ENCODE data around the gene MAST4. TPM values are rescaled to one million over a fixed set of nuclear protein-coding genes. Genes with fewer than 3 reads are reported as not detected.

Gene MAST4
- polyA plus RNA-seq, 1 experiment: 11.6 TPM

DNA sequence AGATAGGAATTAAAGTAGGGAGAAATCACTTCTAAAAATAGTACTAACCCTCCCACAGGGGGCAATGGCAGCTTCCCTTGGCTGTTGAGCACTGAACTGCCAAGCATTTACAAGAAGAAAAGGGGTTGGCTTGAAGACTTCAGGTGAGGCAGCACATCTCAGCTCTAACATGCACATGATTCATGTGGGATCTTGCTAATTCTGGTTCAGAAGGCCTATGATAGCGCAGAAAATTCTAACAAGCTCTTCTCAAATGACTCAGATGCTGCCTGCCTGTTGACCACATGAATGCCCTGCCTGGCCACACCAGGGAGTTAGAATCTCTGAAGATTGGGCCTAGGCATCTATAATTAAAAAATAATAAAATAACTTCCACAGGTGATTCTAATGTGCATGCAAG is 577.8 kb downstream of the MAST4 start:
- Histone ChIP-seq H3K4me3 (ENCODE audit: low read depth, low read length) (no peak overlapping the region), H3K27me3 (ENCODE audit: control insufficient read depth, insufficient read depth, low read length) (no peaks in the 10 kb centered on the region), H3K9me3 (ENCODE audit: control insufficient read depth, insufficient read depth, low read length) (no peaks in the 10 kb centered on the region), H3K27ac (ENCODE audit: low read depth, low read length) (no peak overlapping the region)
- no peak for DNase-seq (ENCODE audit: low read depth, low spot score)
- CTCF ChIA-PET: interaction anchor here (2.0 kb wide), 1 partner anchor 35 kb away, joined by 5 read pairs; no protein-coding TSS in a partner anchor
- TF ChIP-seq, protein P1, sequence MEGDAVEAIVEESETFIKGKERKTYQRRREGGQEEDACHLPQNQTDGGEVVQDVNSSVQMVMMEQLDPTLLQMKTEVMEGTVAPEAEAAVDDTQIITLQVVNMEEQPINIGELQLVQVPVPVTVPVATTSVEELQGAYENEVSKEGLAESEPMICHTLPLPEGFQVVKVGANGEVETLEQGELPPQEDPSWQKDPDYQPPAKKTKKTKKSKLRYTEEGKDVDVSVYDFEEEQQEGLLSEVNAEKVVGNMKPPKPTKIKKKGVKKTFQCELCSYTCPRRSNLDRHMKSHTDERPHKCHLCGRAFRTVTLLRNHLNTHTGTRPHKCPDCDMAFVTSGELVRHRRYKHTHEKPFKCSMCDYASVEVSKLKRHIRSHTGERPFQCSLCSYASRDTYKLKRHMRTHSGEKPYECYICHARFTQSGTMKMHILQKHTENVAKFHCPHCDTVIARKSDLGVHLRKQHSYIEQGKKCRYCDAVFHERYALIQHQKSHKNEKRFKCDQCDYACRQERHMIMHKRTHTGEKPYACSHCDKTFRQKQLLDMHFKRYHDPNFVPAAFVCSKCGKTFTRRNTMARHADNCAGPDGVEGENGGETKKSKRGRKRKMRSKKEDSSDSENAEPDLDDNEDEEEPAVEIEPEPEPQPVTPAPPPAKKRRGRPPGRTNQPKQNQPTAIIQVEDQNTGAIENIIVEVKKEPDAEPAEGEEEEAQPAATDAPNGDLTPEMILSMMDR (IDR thresholded peaks at IDR 0.05; ENCODE audit: low read depth, low read length): no peak
- POLR2A ChIA-PET: no interaction called here

DNA sequence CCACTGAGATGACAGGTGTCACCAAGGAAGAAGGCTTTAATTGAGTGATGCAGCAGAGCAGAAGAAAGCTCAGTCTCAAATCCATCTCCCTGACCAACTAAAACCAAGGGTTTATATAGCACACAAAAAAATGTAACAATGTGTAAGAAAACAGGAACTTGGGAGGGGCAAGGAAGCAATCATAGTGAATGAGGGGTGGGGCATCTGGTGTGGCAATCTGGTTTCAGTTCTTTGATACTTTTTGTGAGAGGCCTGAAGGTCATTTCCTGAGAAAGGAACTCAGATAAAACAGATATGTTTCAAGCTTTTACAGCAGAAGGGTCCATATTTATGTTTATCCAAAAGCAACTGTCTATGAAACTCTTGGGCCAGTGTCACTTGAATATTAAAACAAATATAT is 580.7 kb downstream of the MAST4 start:
- no peak overlapping the region for H3K4me3 ChIP-seq (ENCODE audit: low read depth, low read length)
- TF ChIP-seq, protein P1 (IDR thresholded peaks at IDR 0.05; ENCODE audit: low read depth, low read length): no peak
- POLR2A ChIA-PET: no interaction called here
- no peak overlapping the region for H3K27ac ChIP-seq (ENCODE audit: low read depth, low read length)
- no peaks in the 10 kb centered on the region for H3K9me3 ChIP-seq (ENCODE audit: control insufficient read depth, insufficient read depth, low read length)
- no peaks in the 10 kb centered on the region for H3K27me3 ChIP-seq (ENCODE audit: control insufficient read depth, insufficient read depth, low read length)
- CTCF ChIA-PET: interaction anchor here (1.3 kb wide), 1 partner anchor 20 kb away, joined by 4 read pairs; no protein-coding TSS in a partner anchor
- no peak for DNase-seq (ENCODE audit: low read depth, low spot score)

DNA sequence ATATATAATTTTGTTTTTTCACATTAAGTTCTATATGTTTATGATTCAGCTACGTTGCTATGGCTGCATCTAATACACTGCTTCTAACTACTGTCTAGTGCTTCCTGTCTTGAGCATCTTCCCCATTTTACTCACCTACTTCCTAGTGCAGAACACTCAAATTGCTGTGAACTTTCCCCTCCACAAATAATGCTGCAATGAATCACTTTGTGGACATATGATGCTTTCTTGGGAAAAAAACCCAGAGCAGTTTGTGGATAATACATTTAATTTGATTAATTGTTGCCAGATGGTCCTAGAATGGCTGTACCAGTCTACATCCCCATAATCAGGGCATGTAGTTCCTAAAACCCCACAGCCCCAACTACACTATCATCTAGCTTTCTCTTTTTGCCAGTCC is 581.9 kb downstream of the MAST4 start:
- ChIA-PET POLR2A (no interaction called here), CTCF (interaction anchor here (0.9 to 1.4 kb wide), 3 partner anchors 12 to 871 kb away, joined by 3 to 6 read pairs (median 5); no protein-coding TSS in a partner anchor)
- DNase-seq (ENCODE audit: low read depth, low spot score): no peak
- Histone ChIP-seq H3K27ac (ENCODE audit: low read depth, low read length) (no peak overlapping the region), H3K9me3 (ENCODE audit: control insufficient read depth, insufficient read depth, low read length) (no peaks in the 10 kb centered on the region), H3K4me3 (ENCODE audit: low read depth, low read length) (no peak overlapping the region), H3K27me3 (ENCODE audit: control insufficient read depth, insufficient read depth, low read length) (no peaks in the 10 kb centered on the region)
- TF ChIP-seq, protein P1 (IDR thresholded peaks at IDR 0.05; ENCODE audit: low read depth, low read length): no peak

DNA sequence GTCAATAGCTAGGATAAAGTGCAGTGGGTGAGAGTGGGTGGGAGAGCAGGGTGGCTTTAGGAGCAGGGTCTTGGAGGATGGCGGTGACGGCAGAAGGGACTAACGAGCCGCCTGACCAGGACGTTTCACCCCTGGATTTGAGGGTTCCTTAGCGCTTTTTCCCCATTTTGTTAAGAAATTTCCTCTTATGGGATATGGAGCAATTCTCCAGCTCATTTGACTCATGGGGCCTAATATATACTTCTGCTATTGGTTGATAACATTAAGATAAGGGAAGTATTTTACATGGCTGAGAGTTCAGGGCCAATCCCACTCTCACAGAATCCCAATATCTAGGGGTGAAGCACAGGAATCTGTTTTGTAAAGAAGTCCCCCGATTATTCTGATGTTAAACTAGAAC is 582.8 kb downstream of the MAST4 start:
- Histone ChIP-seq H3K27ac (ENCODE audit: low read depth, low read length) (no peak overlapping the region), H3K9me3 (ENCODE audit: control insufficient read depth, insufficient read depth, low read length) (no peaks in the 10 kb centered on the region), H3K27me3 (ENCODE audit: control insufficient read depth, insufficient read depth, low read length) (no peaks in the 10 kb centered on the region), H3K4me3 (ENCODE audit: low read depth, low read length) (no peak overlapping the region)
- POLR2A ChIA-PET: no interaction called here
- CTCF ChIA-PET: interaction anchor here (1.0 to 1.4 kb wide), 2 partner anchors 30 to 872 kb away, joined by 3 to 5 read pairs; no protein-coding TSS in a partner anchor
- TF ChIP-seq, protein P1 (IDR thresholded peaks at IDR 0.05; ENCODE audit: low read depth, low read length): no peak
- no peak for DNase-seq (ENCODE audit: low read depth, low spot score)

DNA sequence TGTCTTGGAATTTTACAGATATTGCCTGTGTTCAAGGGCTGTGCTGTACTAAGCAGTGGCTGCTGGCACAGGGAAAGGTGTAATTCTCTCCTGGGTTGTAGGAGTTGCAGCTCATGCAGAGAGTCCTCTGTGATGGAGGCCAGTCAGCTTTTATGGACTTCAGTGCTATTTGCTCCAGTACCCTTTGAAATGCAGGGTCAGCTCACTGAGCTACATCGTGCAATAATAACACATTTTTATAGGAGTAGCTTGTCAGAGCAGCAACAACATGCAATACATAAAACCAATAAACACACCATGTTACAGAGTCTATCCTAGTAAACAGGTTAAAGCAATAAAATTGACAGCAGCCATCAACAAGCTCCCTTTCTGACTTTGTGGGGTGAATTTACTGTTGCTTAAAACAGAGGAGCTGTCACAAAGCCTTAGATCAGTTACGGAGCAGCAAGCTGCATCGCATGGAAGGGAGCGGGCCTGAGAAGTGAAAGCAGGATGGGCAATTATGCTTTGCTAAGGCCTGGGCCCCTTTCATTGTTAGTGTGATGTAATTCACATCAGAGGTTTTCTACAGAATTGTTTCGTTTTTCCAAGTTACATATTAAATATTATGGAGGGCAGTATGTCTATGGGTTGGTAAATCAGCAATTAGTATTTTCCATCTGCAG is 583.6 kb downstream of the MAST4 start:
- ChIA-PET CTCF (interaction anchor here (1.1 to 1.6 kb wide), 2 partner anchors 13 to 365 kb away, joined by 3 to 8 read pairs; no protein-coding TSS in a partner anchor), POLR2A (no interaction called here)
- TF ChIP-seq, protein P1 (IDR thresholded peaks at IDR 0.05; ENCODE audit: low read depth, low read length): no peak

More for the DNA sequence above, 583.6 kb downstream of the MAST4 start:
- Histone ChIP-seq H3K4me3 (ENCODE audit: low read depth, low read length) (no peak overlapping the region), H3K27ac (ENCODE audit: low read depth, low read length) (no peak overlapping the region), H3K27me3 (ENCODE audit: control insufficient read depth, insufficient read depth, low read length) (no peaks in the 10 kb centered on the region), H3K9me3 (ENCODE audit: control insufficient read depth, insufficient read depth, low read length) (no peaks in the 10 kb centered on the region)
- no peak for DNase-seq (ENCODE audit: low read depth, low spot score)
